SHP77 treated with DMSO at 0.1 percent for 48 hours (cell line): ENCODE measurements around the gene ACTA2.

Source experiments
- DNase-seq: peaks from one replicate; lab custom pipeline; 2025; lab: John Stamatoyannopoulos, UW

Gene ACTA2

GRCh38 chr10:88981435-88981834 is 28.9 kb upstream of the ACTA2 start:
- no peak for DNase-seq

DNA sequence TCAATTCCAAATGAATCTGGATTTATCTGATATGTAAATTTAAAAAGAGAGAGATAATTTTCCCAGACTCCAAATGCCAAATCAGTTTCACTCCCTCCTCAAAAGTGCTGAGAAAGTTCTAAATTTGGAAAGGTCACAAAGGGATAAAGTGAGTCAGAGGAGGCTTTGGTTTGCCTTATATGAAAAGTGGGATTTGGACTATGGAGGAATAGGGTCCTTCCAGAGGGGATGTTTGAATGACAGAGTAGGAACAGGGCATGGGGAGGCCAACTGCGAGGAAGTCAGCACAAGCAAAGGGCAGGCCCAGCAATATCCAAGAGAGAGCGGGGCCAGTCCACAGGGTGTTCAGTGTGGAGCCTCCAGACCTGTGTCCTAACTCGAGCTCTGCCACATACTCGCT is 28.2 kb upstream of the ACTA2 start:
- DNase-seq = no peak

- no peak for DNase-seq
Observed at GRCh38 chr10:88980247-88980646, 27.7 kb upstream of the ACTA2 start.

DNA sequence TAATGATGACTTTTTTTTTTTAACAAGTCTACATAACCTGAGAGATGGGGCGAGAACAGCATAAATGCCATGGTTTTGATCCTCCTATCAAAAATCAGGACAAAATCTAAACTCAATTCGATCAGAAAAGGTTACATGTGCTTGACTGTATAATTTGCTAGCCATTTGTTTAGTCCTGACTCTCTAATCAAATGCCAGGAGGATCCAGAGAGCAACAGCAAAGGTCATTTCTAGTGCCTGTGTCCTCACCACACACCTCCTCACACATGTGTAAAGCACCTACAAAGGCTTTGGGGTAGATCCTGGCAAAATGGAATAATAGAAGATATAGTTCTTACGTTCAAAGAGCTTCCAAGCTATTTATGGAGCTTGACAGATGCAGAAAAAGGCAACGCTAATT is 27.0 kb upstream of the ACTA2 start:
- DNase-seq = no peak

DNA sequence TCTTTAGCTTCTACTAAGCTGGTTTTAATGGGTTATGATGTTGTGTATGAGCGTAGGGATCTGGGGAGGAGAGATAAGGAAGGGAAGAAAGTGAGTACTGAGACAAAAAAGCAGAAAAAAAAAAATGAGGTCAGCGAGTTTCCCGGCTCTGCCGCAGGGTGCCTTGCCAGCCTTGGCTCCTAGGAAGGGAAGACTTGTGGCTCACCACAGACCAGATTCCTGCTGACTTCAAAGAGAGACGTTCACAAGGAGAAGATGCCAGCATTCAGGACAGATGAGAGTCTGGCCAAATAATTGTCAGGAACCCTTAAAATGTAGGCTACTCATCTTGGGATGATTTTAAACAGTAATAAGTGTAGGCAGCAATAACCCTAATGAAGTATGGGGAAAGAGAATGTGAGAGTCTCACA is 26.6 kb upstream of the ACTA2 start:
- DNase-seq = no peak

DNA sequence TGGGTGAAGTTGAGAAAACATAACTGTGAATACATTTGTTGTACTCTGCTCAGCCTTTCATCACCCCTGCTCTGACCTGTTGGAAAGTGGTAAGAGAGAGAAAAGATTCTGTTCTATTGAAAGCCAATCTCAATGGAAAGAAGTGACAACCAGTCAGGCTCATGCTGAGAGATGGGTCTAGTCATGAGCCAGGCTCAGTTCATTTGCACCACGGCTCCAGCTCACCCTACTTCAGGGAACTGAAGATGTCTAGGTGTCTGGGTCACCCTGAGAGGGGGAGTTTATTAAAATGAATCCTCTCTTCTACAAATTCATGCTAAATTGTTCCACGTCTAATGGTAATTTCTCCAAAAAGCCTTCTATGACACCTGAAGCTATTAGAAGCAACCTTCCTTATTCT is 25.9 kb upstream of the ACTA2 start:
- no peak for DNase-seq

DNA sequence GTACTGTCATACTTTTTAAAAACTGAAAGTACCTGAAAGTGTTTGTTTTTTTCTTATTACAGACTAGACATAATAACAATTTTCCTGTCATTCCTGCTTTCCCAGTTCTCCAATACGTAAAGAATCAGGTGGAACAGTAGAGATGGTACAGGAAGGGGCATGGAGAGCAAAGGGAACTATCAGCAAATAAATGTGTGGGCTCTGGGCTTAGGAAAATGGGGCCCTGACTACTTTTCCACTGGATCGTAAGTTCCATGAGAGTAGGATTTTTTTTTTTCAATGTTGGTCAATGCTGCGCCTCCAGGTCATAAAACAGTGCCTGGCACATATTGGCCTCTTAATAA is 22.8 kb upstream of the ACTA2 start:
- no peak for DNase-seq

- DNase-seq = no peak
Observed at GRCh38 chr10:88974446-88975376, 22.1 kb upstream of the ACTA2 start.

- DNase-seq = no peak
Observed at GRCh38 chr10:88974012-88974411, 21.4 kb upstream of the ACTA2 start.

- DNase-seq = no peak
Observed at GRCh38 chr10:88971221-88972061, 18.9 kb upstream of the ACTA2 start.

GRCh38 chr10:88968391-88968790 is 15.8 kb upstream of the ACTA2 start:
- no peak for DNase-seq

GRCh38 chr10:88966797-88967196 is 14.2 kb upstream of the ACTA2 start:
- no peak for DNase-seq

DNA sequence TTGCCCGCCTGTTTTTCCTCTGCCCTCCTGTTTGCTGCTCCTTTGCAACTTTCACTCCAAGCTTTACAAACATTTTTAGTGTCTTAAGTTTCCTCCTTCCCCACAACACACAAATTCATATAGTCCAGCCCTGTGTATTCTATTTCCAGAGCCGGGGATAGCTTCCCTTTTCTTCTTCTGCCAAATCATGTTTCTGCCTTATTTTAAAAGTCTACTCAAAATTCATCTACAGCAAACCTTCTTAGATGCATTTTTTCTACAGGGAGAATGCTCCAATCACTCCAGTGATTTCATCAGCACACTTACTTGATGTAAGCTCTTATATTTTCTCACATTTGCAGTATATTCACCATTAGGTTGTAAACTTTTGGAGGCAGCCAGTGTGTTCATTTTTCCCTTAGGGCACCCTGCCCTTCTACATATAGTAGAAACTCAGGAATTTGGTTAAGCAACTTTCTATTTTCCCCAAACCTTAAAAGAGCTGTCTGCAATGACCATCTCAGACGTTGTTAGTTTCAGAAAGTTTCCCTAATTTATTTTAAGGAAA is 12.4 kb upstream of the ACTA2 start:
- no peak for DNase-seq

DNA sequence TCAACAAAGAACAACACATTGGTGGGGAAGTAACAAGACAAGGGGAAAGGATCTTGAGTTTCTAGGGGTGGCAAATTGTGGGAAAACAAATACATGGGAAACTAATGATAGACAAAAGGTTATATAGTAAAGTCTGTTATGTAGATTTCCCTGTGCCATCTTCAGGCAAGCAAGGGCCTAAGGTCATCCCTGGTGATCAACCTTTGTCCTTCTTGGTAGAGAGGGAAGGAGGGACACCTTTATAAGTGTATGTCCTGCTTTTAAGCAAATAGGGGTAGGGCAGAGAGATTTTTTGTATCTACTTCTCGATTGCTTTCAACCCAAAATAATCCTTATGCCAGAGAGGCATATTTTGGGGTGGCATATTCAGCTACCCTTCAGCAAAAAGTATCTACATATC is 11.8 kb upstream of the ACTA2 start:
- no peak for DNase-seq

GRCh38 chr10:88963318-88963717 is 10.7 kb upstream of the ACTA2 start:
- no peak for DNase-seq

DNA sequence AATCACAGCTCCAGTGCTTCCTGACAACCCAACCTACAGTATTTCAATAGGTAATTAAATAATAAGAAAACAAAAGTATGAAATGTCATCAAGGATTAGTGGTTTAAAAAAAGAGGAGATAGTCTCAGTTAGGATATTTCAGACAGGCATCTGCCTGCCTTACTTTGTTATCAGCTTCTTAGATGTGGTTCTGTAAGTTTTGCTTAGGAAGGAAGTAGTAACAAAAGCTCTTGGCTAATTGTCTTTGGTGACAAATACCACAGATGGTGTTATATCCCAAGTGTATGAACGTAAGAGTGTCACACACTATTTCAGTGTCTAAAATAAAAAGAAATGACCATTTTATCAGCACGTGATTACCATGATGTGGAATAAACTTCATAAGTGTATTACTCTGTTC is 9.8 kb upstream of the ACTA2 start:
- DNase-seq = no peak

DNA sequence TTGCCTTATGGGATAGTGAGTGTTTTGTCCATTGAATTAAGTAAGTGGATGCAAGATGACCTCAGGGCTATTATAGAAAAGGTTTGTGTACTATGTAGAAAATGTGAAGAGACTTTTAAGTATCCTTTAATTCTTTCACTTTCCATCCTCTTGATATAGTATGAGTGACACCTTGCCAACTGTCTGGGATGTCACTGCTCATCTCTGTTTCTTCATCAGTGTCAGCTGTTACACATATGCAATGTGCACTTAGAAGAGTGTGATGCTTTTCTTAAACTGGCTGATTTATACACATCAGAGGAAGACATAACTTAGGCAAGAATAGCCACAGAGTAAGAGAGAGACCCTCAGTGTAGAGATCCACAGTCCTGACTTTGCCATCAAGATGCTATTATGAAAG is 8.7 kb upstream of the ACTA2 start:
- no peak for DNase-seq

DNA sequence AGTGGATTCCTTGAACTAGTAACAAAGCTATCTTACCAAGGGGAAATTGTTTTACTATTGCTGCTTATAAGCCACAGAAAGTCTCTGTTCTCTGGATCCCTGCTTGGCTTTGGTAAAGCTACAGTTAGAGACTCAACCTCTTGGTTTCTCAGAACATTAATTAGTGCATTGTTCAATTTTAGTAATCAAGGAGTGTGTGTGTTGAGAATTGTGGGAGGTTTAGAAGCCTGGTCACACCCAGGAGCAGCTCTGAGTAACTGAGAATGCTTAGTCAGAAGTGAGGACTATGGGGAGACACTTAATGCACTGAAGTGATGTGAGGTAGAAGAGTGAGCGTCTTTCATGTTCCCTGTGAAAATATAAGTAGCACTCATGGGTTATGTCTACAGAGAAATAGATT is 8.2 kb upstream of the ACTA2 start:
- DNase-seq = no peak

GRCh38 chr10:88958721-88959120 is 6.1 kb upstream of the ACTA2 start:
- DNase-seq = no peak

- DNase-seq = no peak
Observed at GRCh38 chr10:88957381-88957780, 4.8 kb upstream of the ACTA2 start.

DNA sequence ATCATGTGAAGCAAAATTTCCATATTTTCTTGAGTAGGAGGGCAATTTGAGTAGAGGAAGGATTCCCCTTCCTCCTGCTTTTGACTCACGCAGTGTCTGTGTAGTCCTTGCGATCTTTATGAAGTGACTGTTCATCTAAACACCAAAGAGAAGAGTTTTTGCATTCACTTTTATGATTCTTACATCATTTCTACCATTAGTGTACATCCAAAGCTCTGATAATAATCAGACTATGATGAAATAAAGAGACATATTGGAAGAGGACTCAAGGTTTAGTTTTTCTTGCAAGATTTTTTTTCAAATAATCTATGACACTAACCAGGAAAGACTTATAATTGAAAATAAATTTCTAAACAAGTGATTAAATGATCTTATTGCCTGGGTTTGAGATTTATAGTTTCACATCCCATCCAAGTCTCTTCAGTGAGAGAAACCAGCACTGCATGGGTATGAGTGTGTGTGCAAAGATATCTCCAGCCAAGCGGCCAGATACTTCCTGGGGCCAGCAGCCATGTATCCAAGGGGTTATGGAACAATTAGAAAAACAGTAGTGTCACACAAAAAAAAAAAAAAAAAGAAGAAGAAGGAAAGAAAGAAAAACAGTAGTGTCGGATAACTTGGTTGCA is 2.0 kb upstream of the ACTA2 start:
- DNase-seq = no peak

GRCh38 chr10:88953662-88954061 is 1.1 kb upstream of the ACTA2 start:
- no peak for DNase-seq
